Amygdala (tissue), 56 donors: Measurements from ENCODE around the gene CNOT4.

Experiments used
- DNase-seq, 56 donors: peaks; one replicate each; lab custom pipeline; 2025; lab: John Stamatoyannopoulos, UW

CNOT4 gene

GRCh38 chr7:135509839-135510591, at the start of gene CNOT4:
Gene CNOT4 (minus strand): TSS chr7:135510102. CDS start chr7:135438331, 71,771 bp downstream.
- DNase-seq: peak; percentile 74 to 98 (median 94)

- DNase-seq: no peak
Measured at GRCh38 chr7:135558881-135559280, 49.0 kb upstream of the CNOT4 start.

- DNase-seq: peak in 43 of 56 donors; percentile 2 to 69 (median 31)
Measured at GRCh38 chr7:135558337-135558767, 48.5 kb upstream of the CNOT4 start.

- peak in 55 of 56 donors; percentile 5 to 90 (median 61) for DNase-seq
Measured at GRCh38 chr7:135557455-135558336, 47.8 kb upstream of the CNOT4 start, which contains the start of gene NUP205. Gene NUP205 (plus strand): TSS chr7:135557917. CDS start chr7:135557945, 28 bp downstream.

GRCh38 chr7:135553346-135553745, 43.4 kb upstream of the CNOT4 start:
- DNase-seq: no peak

GRCh38 chr7:135552148-135552547, 42.2 kb upstream of the CNOT4 start:
- DNase-seq: no peak

GRCh38 chr7:135550196-135550595, 40.3 kb upstream of the CNOT4 start:
- no peak for DNase-seq

GRCh38 chr7:135541029-135541428, 31.1 kb upstream of the CNOT4 start:
- no peak for DNase-seq

GRCh38 chr7:135539629-135540028, 29.7 kb upstream of the CNOT4 start:
- no peak for DNase-seq

GRCh38 chr7:135538376-135538775, 28.5 kb upstream of the CNOT4 start:
- DNase-seq: no peak

GRCh38 chr7:135537905-135538304, 28.0 kb upstream of the CNOT4 start:
- DNase-seq: no peak

- DNase-seq: no peak
Measured at GRCh38 chr7:135537453-135537852, 27.6 kb upstream of the CNOT4 start.

GRCh38 chr7:135536150-135536549, 26.2 kb upstream of the CNOT4 start:
- DNase-seq: no peak

GRCh38 chr7:135527025-135527424, 17.1 kb upstream of the CNOT4 start:
- no peak for DNase-seq

- no peak for DNase-seq
Measured at GRCh38 chr7:135525426-135525825, 15.5 kb upstream of the CNOT4 start.

GRCh38 chr7:135523146-135523545, 13.2 kb upstream of the CNOT4 start:
- no peak for DNase-seq

- DNase-seq: no peak
Measured at GRCh38 chr7:135522509-135522908, 12.6 kb upstream of the CNOT4 start.

GRCh38 chr7:135519871-135520270, 10.0 kb upstream of the CNOT4 start:
- no peak for DNase-seq

- DNase-seq: no peak
Measured at GRCh38 chr7:135519233-135519688, 9.4 kb upstream of the CNOT4 start.

- DNase-seq: no peak
Measured at GRCh38 chr7:135518748-135519147, 8.8 kb upstream of the CNOT4 start.

GRCh38 chr7:135517060-135517459, 7.2 kb upstream of the CNOT4 start:
- no peak for DNase-seq
